Stimulated activated CD4-positive, alpha-beta T cell treated with anti-CD3 and anti-CD28 coated beads, Interleukin-15, amount 100 ng/mL, for 1 hour (primary cell): ENCODE data around the gene ITPR2.
A peak's percentile ranks its signal among the peaks of the same experiment; 100 is the strongest.
"Not testable (repeated sequence)": the region's sequence is repeated elsewhere in the genome, so short reads cannot be mapped to it uniquely, and the experiment has no call there.

ENCODE experiments used
- DNase-seq, 2 donors: peaks; one replicate each; pipeline ENCODE4 v3.0.0-alpha.2; 2020; ENCODE audit warnings: low read depth in 1 of 2, low spot score in 1 of 2

The ITPR2 gene

GRCh38 chr12:26851031-26851809 lies 18.2 kb upstream of the ITPR2 start:
- no peak for DNase-seq

DNA sequence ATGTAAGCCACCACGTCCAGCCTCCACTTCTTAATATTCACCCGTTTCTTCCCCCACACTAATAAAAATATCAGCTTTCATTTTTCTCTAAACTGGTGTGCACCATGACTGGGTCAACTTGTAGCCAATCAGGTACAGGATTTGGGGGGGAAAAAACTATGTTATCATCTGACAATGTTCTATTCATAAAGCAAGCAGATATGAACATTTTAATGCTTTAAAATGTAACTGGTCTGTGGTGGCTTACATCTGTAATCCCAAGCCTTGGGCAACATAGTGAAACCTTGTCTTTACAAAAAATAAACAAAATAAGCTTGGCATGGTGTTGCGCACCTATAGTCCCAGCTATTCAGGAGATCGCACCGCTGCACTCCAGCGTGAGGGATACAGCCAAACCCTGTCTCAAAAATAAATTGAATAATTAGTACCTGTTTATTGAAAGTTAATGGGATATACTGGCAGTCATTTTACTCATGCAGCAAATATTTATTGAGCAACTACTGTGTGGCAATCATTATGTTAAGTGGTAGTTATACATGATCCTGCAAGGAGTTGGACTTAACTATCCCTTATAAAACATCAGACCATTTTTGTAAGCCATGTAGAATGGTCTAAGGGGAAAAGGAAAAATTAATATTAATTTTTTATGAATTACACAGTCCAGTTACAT lies 15.3 kb upstream of the ITPR2 start:
- DNase-seq: no peak

GRCh38 chr12:26847431-26847830 lies 14.4 kb upstream of the ITPR2 start:
- DNase-seq: no peak

DNA sequence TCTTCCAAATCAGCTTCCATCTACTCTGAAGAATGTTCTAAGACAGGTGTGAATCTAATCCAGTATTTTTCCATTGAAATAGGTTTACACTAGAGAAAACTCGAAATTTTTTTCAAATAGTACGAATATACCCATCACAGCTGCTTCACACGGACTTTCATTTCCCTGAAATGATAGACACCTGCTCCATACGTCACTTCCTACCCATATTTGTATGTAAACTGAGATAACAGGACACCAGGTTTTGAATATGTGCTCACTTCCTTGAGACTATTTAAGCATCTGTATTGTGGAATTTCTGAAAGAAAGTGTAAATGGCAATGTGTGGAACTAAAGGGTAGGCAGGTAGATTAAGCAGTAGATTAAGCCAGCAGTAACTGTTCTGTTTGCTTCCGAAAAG lies 13.4 kb upstream of the ITPR2 start:
- no peak for DNase-seq

GRCh38 chr12:26845984-26846383 lies 13.0 kb upstream of the ITPR2 start:
- no peak for DNase-seq

DNA sequence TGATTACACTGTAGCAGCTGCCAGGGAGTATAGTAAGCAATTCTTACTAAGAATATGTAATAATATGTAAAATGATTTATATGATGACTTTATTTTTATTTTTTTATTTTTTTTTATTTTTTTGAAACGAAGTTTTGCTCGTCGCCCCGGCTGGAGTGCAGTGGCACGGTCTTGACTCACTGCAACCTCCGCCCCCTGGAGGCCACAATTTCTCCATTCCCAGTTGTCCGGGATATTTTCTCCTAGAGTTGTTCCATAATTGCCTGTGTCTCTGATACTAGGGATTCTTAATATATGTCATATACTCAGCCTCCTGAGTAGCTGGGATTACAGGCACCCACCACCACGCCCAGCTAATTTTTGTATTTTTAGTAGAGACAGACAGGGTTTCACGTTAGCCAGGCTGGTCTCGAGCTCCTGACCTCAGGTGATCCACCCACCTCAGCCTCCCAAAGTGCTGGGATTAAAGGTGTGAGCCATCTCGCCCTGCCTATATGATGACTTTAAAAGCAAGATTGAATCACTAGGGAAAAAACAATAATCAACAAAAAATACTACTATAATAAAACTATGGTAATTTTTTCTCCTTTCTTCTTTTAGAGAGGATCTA lies 12.2 kb upstream of the ITPR2 start:
- no peak for DNase-seq

GRCh38 chr12:26843311-26843710 lies 10.3 kb upstream of the ITPR2 start:
- no peak for DNase-seq

DNA sequence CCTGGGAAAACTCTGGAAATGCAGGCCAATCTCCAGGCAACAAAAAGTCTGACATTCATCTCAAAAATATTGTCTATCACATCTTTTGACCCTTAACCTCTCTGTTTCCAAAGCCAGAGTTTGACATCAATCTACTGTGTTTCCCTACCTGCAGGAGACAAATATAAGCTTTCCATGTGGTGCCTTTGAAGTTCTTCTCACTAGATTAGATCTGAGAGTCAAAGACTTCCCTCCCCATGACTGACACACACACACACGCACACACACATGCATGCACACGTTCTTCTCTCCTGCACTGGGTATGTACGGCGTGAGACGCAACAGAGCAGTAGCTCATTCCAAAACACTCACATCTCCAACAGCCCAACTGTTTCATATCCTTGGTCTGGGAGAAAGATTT lies 8.1 kb upstream of the ITPR2 start:
- no peak for DNase-seq

GRCh38 chr12:26839512-26839911 lies 6.5 kb upstream of the ITPR2 start:
- no peak for DNase-seq

- DNase-seq: no peak
These were observed 6.0 kb upstream of the ITPR2 start for GRCh38 chr12:26838888-26839416.

GRCh38 chr12:26836201-26836600 lies 3.2 kb upstream of the ITPR2 start:
- DNase-seq: no peak

DNA sequence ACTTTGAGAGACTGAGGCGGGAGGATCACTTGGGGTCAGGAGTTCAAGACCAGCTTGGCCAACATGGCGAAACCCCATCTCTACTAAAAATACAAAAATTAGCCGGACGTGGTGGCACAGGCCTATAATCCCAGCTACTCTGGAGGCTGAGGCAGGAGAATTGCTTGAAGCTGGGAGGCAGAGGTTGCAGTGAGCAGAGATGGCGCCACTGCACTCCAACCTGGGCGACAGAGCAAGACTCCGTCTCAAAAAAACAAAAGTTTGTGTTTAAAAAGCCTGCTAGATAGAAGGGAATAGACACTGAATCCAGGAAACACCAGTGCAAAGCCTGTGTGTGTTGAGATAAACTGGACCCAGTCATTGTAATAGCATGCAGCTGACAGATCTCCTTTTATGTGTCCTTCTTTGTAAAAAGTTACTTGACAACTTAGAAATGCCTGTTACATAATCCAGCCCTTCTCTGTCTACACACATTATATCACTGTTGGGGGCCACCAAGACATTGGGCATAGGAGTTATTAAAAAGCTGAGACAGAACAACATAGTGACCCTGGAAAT lies 1.6 kb upstream of the ITPR2 start:
- DNase-seq: not testable (repeated sequence)

- DNase-seq: peak in 1 of 2 donors; percentile 6
These were observed 923 bp upstream of the ITPR2 start for GRCh38 chr12:26833743-26834490.

DNA sequence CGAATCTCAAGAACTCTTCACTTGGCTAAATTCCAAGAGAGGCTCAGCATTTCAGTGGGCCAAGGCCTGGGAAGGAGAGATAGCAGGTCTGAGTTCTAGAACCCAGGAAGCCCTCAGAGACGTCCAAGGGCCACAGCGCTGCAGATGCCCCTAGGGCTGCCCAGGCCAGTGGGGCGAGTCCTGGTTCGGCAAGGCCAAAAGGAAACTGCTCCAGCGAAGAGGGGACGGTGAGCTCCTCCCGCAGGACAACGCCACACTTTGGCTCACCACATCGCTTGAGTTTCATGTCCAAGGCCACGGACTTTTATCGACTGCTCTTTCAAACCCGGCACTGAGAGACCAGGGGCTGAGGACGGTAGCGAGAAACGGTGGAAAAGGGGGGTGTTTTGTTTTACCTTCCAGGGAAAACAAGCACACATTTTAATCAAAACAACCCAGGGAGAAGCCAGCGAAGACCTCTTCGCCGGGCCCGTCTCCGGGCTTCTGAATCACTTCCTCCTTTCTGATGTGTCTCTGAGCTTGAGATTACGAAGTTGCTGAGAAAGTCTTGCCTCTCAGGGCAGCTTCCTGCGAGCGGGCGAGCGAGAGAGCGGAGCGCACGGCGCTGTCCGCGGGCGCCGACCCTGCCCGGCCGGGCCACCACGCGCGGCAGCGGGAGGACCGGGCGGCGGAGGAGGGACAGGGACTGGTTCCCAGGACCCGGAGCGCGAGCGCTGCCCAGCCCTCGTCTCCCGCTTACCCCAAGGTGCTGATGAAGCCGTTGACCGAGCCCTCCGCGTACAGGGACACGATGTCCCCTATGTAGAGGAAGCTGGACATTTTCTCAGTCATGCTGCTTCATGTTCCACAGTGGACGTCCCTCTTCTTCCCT lies 808 bp downstream of the ITPR2 start:
- peak; percentile 33 to 39 for DNase-seq

GRCh38 chr12:26830783-26831551 lies 2.0 kb downstream of the ITPR2 start:
- no peak for DNase-seq

DNA sequence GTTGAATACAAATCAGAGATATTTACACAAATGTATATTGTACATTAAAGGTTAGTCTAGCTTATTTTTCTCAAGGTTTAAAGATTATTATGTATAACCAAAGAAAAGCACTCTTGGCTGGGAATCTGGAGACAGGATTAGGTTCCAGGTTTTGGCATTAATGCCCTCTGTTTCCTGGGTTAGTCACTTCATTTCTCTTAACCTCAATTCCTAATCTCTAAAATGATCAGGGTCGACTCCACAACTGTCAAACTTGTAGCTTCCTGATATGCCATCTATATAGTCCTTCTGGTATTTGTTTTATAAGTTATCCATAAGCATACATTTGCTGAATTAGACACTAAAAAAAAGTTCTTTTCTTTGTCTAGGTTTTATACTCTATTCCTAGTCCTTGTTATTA lies 2.6 kb downstream of the ITPR2 start:
- no peak for DNase-seq

DNA sequence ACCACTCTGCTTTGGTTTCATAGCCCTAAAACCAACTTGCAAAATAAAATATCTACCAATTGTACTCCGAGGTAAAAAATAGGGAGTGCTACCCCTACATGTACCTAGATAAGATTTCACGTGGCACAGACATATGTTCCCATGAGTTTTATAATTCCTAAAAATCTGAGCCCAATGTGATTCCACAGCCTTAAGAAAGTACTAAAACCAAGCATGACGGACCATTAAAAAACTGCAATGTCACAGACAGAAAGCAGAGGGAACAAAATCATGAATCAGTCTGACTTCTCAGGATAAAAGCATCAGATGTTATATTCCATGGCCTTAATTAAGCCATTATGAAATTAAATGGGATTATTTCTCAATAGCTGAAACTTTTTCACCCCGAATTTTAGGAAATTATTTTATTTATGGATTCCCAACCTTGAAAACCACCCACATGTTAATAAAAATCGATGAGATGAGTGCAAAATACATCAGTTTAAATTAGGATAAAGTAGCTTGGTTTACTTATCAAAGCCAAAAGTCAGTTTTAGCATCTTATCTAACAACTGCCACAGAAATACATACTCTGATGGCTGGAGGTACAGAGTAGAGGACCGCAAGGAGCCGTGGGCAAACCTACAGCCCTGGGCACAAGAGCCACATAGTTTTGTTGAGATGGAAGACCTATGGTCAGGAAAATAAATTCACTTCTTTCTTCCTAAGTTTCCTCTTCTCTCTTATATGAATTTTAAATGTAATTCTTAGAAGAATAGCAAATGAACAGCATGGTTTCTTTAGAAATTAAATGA lies 4.5 kb downstream of the ITPR2 start:
- no peak for DNase-seq

GRCh38 chr12:26826437-26826836 lies 6.6 kb downstream of the ITPR2 start:
- DNase-seq: no peak
